A673 (cell line): ENCODE results near the gene IRX4.

Experiments
- EZH2 ChIP-seq: fragments of 200-600 bp; sonication (generic); IDR thresholded peaks from 2 replicates; pipeline ENCODE4 v1.6.1; 2017; ENCODE audit warnings: borderline replicate concordance, low read depth, mild to moderate bottlenecking, mixed read lengths, antibody characterized with exemption, low read length; ENCODE audit not compliant: poor library complexity, severe bottlenecking
- TF ChIP-seq, protein P1 (sequence below): fragments of 300-800, 200-600 bp; sonication (generic); conservative IDR thresholded peaks from 2 replicates; pipeline ENCODE4 v1.5.1; 2017; ENCODE audit warnings: low read depth, mild to moderate bottlenecking, antibody characterized with exemption, low read length, moderate library complexity, mixed read lengths

DNA sequence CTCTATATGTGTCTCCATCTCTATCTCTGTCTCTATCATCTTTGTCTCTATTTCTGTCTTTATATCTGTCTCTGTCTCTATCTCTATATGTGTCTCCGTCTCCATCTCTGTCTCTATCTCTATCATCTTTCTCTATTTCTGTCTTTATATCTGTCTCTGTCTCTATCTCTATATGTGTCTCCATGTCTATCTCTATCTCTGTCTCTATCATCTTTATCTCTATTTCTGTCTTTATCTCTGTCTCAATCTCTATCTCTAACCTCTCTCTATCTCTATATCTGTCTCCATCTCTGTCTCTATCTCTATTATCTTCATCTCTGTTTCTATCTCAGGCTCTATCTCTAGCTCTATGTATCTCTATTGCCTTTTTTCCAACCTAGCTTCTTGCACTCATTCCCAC is 37.0 kb downstream of the IRX4 start:
- TF ChIP-seq, protein P1, sequence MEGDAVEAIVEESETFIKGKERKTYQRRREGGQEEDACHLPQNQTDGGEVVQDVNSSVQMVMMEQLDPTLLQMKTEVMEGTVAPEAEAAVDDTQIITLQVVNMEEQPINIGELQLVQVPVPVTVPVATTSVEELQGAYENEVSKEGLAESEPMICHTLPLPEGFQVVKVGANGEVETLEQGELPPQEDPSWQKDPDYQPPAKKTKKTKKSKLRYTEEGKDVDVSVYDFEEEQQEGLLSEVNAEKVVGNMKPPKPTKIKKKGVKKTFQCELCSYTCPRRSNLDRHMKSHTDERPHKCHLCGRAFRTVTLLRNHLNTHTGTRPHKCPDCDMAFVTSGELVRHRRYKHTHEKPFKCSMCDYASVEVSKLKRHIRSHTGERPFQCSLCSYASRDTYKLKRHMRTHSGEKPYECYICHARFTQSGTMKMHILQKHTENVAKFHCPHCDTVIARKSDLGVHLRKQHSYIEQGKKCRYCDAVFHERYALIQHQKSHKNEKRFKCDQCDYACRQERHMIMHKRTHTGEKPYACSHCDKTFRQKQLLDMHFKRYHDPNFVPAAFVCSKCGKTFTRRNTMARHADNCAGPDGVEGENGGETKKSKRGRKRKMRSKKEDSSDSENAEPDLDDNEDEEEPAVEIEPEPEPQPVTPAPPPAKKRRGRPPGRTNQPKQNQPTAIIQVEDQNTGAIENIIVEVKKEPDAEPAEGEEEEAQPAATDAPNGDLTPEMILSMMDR, result no peak
- no peak for TF ChIP-seq EZH2
